B cell (primary cell): ENCODE measurements around the gene RAP1GAP2.

ENCODE experiments used
- CTCF ChIP-seq: fragments of 200-600 bp; IDR thresholded peaks from one replicate; pipeline ENCODE4 v1.8.0; 2022; ENCODE audit warnings: antibody characterized with exemption, mild to moderate bottlenecking
- EZH2 ChIP-seq: IDR thresholded peaks from 2 replicates; pipeline ENCODE4 v1.6.1; 2012; ENCODE audit warnings: borderline replicate concordance, low read depth, mild to moderate bottlenecking, moderate library complexity, low read length; ENCODE audit not compliant: insufficient read depth, poor library complexity, severe bottlenecking

DNA sequence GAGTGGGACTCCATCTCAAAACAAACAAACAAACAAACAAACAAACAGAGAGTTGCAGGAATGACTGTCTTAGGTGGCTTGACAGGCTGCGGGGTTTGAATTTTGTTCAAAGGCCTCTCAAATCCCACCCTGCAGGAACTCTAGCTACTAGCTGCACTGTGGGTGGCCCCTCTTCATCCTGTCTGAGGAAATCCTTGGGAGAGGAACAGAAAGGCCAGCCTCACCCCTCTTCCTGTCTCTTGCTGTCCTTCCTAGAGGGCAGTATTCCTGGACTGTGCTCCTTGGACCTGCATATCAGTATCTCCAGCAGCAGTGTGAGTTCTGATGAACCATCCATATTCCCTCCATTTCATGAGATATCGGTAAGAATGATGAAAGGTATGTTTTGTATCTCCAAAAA is 44.7 kb upstream of the RAP1GAP2 start:
- no peak for TF ChIP-seq CTCF
- no peak for TF ChIP-seq EZH2
